NCI-H2107 treated with DMSO at 0.1 percent for 48 hours (cell line): ENCODE data around the gene SCN4A.
"Not testable (repeated sequence)": the region's sequence is repeated elsewhere in the genome, so short reads cannot be mapped to it uniquely, and the experiment has no call there.

Experiments
- DNase-seq: peaks from one replicate; lab custom pipeline; 2025; ENCODE audit not compliant: unreplicated experiment; lab: John Stamatoyannopoulos, UW

SCN4A gene

DNA sequence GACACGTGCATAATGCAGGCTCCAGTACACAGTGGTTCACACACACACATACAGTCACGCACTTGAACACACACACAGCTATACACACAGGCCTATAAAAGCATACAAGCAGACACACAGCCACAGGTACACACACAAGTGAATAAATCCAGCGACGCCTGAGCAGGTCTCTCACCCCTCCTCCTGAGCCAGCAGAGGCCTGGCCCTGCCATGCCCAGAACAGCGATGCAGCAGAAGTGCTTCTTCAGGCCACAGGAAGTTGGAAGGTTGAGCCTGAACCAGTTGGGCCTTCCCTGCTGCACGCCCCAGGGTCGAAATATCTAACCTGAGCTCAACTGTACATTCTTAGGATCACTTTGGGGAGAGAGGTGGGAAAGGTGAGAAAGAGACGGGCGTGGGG, 33.3 kb downstream of the SCN4A start:
- no peak for DNase-seq

GRCh38 chr17:63937920-63938319, 34.8 kb downstream of the SCN4A start:
- DNase-seq = no peak

DNA sequence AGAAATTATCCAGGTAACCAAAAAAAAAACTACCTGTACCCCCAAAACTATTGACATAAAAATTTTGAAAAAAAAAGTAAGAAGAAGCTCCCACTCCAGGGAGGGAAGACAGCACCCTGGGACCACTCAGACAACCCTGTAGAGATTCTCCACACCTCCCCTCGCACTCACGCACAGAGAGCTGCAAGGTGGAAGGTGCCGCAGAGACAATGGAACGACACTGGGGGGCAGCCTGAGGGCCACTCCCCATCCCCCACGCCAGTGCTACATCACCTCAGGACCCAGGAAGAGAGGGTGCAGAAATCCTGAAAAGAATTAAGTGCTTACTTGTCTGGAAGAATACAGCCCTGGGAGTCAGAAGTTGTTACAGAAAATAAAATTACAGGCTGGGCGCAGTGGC, 35.4 kb downstream of the SCN4A start:
- no peak for DNase-seq

GRCh38 chr17:63934183-63935112, 38.3 kb downstream of the SCN4A start:
- DNase-seq = no peak

GRCh38 chr17:63933598-63933997, 39.1 kb downstream of the SCN4A start:
- no peak for DNase-seq

DNA sequence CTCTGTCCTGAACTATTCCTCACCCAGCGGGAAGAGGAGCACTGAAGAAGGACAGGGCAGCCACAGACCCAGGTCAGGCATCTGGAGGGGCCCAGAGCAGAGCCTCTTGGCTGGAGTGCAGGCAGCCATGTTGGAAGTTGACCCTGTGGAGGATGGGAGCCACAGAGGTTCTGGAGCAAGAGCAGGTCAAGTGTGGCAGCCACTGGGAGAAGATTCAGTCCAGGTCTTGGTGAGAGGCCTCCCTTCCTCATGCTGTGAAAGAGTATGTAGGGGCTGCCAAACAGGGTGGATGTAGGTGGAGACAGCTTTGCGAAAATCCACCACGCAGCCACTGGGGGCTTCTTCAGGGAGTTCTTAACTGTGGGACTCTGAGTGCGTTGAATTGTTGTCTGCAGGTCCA, 40.0 kb downstream of the SCN4A start:
- no peak for DNase-seq

DNA sequence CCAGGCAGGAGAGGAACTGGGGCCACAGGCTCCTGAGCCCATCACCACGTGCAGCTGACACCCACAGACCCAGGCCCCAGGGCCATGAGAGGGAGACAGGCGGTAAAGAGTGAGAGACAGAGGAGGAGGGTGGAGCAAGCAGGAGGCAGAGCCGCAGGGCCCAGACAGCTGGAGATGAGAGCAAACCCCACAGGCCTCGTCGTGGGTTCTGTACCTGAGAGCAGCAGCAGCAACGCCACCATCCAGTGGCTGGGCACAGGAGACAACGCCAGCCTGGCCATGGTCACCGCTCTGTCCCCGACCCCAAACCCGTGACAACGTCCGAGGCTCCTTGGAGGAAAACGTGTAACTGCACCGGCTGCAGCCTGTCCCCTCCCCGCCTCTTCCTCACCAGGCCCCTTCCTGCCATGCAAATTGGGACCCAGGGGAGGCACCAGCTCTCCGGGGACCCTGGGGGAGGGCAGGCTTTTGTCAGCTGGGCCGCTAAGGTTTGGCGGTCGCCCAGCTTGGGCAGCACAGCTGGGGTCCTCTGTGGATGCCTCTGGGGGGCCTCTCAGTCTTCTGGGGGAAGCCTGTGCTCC, 40.6 kb downstream of the SCN4A start, which contains the start of gene CD79B:
TSS of gene CD79B (minus strand) at position 351 of the 581 bp plus-strand sequence. CDS start at position 281, 70 bp downstream.
- no peak for DNase-seq

DNA sequence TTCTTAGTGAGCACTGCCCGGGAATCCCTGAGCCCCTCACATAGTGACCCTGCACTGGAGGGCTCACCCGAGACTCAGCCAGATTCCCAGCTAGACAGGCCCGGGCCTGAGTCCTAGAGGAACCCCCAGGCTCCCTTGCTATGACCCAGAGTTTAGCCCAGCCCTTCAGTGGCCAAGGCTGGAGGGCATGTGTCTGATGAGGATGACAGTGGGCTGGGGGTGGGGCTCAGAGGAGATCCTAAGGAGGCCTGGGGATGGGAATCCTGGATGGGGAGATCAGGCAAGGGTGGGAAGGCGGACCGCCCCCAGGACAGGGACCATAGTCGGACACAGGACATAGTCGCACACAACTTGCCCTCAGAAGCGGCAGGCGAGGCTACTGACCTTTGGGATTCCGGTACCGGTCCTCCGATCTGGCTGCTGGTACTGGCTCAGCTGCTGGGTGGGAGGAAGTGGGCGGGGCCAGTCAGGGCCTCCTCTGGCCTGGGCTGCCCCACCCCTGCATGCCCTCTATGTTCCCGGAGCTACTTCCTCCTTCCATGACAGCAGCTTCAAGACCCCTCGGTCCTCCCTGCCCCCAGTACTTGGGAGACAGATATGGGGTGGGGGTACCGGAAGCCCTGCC, 41.7 kb downstream of the SCN4A start:
- DNase-seq = no peak

- DNase-seq = no peak
These were observed 42.6 kb downstream of the SCN4A start for GRCh38 chr17:63929860-63930766.

GRCh38 chr17:63928966-63929695, 43.6 kb downstream of the SCN4A start:
- DNase-seq = no peak

DNA sequence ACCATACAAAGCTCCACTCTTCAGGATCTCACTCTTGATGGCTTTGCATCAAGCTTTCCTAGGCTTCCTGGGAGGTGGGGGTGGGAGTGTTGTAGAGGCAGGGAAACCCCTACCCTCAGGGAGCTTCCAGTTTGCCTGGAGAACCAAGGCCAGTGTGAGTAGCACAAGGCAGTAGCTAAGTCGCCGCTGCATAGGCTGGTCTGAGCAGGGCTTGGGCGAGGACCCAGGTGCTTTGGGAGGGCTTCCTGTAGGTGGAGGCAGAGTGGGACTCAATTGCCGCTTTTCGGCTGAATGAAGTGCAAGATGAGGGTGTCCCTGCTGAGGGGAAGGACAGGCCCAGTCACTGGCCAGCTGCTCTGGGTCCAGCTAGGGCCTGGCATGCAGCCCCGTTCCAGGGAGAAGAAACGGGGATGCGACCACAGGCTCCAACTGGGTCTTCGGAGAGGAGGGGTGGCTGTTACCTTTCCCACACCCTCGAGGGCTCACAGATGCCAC, 44.5 kb downstream of the SCN4A start:
- no peak for DNase-seq

DNA sequence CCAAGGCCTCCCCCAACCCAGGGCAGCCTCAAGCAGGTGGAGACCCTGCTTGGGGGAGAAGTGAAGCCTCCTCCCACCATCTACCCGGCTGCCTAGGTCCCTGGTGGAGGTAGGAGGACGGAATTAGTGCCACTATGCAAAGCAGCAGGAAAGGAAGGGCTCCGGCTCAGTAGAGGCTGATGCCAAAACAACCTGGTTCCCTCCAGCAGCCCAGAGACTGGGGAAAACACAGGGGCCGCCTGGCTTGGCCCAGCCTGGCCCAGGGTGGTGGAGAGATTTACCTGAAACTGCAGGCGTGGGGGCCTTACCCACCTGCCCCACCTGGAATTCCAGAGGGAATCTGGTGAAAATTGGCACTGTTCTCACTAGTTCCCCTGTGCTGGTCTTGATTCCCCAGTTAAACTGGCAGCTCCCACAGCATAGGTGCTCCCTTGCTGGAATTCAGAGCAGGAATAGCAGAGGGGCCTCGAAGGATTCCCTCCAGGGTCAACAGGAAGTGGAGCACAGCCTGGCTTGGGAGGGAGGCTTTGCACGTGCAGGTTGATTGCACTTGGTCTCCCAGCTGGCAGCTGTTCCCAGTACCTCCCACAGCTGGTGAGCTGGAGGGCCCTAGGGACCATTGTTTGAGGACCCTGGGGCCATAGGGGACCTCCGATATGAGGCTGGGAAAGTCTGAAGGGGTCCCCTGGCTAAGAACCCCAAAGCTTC, 45.1 kb downstream of the SCN4A start:
- no peak for DNase-seq

- DNase-seq = no peak
These were observed 46.6 kb downstream of the SCN4A start for GRCh38 chr17:63926164-63926563.

- DNase-seq = no peak
These were observed 47.1 kb downstream of the SCN4A start for GRCh38 chr17:63925615-63926014.

GRCh38 chr17:63922402-63922801, 50.3 kb downstream of the SCN4A start:
- not testable (repeated sequence) for DNase-seq

GRCh38 chr17:63920779-63921178, 51.9 kb downstream of the SCN4A start:
- not testable (repeated sequence) for DNase-seq

DNA sequence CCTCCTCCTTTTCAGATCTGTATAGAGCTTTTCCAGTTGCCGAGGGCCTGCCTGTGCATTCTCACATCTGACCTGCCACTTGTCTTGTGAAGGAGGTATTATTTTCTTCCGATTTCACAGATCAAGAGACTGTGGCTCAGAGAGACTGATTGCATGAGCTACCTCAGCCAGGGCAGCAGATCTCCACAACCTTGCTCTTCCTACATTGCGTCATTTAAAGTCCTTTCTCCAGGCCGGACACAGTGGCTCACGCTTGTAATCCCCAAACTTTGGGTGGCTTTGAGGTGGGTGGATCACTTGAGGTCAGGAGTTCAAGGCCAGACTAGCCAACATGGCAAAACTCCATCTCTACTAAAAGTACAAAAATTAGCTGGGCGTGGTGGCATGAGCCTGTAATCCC, 52.7 kb downstream of the SCN4A start:
- DNase-seq = not testable (repeated sequence)

DNA sequence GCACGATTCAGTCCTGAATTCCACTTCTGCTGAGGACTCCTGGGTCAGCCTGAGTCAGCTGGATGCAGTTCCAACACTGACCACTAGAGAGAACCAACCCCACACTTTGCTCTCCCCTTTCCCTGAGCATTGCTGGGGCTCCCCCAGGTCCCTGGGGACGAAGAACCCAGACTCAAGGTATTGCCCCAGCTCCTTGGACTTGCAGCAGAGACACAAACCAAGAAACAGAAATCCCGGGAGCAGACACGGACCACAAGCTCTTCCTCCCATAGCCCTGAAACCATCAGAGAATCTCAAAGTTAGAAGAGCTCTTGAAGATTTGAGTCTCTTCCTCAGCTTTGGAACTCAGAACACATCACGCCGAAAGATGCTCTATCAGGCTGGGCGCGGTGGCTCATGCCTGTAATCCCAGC, 53.4 kb downstream of the SCN4A start:
- DNase-seq = peak; percentile 64

- not testable (repeated sequence) for DNase-seq
These were observed 53.9 kb downstream of the SCN4A start, which contains the start of gene GH1 for GRCh38 chr17:63918789-63919305. Gene GH1, minus strand, starts transcription at chr17:63918839. Its CDS starts 63 bp downstream, at chr17:63918776.
